Endothelial cell of hepatic sinusoid (primary cell): ENCODE measurements around the gene ABCC10.
"Not testable (repeated sequence)": the region's sequence is repeated elsewhere in the genome, so short reads cannot be mapped to it uniquely, and the experiment has no call there.

ENCODE experiments used
- in situ Hi-C: cut with HindIII; loops from 2 replicates; pipeline ENCODE4 v1.10.0; 2017; ENCODE audit warnings: low sequenced_read_pairs

The ABCC10 gene

GRCh38 chr6:43427406-43428111 lies at the start of gene ABCC10:
Gene ABCC10 (plus strand): TSS chr6:43427541. CDS start chr6:43427979, 438 bp downstream.
- in situ Hi-C loops: no loop called here

- in situ Hi-C loops: no loop called here
Measured at GRCh38 chr6:43377710-43378229, 49.6 kb upstream of the ABCC10 start.

- in situ Hi-C loops: no loop called here
Measured at GRCh38 chr6:43378631-43379030, 48.7 kb upstream of the ABCC10 start.

GRCh38 chr6:43380858-43381257 lies 46.5 kb upstream of the ABCC10 start:
- in situ Hi-C loops: loop anchor here (5.0 kb wide), 2 partner anchors 54 to 61 kb away; no protein-coding TSS in a partner anchor

- in situ Hi-C loops: loop anchor here (5.0 kb wide), 2 partner anchors 56 to 59 kb away; no protein-coding TSS in a partner anchor
Measured at GRCh38 chr6:43383021-43383667, 44.2 kb upstream of the ABCC10 start.

GRCh38 chr6:43386492-43386891 lies 40.8 kb upstream of the ABCC10 start:
- in situ Hi-C loops: no loop called here

- in situ Hi-C loops: no loop called here
Measured at GRCh38 chr6:43389730-43390295, 37.5 kb upstream of the ABCC10 start.

- in situ Hi-C loops: not testable (repeated sequence)
Measured at GRCh38 chr6:43390753-43391439, 36.4 kb upstream of the ABCC10 start.

GRCh38 chr6:43391440-43392031 lies 35.8 kb upstream of the ABCC10 start:
- in situ Hi-C loops: no loop called here

- in situ Hi-C loops: not testable (repeated sequence)
Measured at GRCh38 chr6:43393133-43393532, 34.2 kb upstream of the ABCC10 start.

- in situ Hi-C loops: no loop called here
Measured at GRCh38 chr6:43393602-43394001, 33.7 kb upstream of the ABCC10 start.

- in situ Hi-C loops: no loop called here
Measured at GRCh38 chr6:43394982-43395381, 32.4 kb upstream of the ABCC10 start.

GRCh38 chr6:43395776-43396175 lies 31.6 kb upstream of the ABCC10 start:
- in situ Hi-C loops: no loop called here

- in situ Hi-C loops: no loop called here
Measured at GRCh38 chr6:43396408-43397149, 30.8 kb upstream of the ABCC10 start.

- in situ Hi-C loops: no loop called here
Measured at GRCh38 chr6:43399932-43400487, 27.3 kb upstream of the ABCC10 start.

- in situ Hi-C loops: no loop called here
Measured at GRCh38 chr6:43401730-43402129, 25.6 kb upstream of the ABCC10 start.

GRCh38 chr6:43402820-43403219 lies 24.5 kb upstream of the ABCC10 start:
- in situ Hi-C loops: no loop called here

GRCh38 chr6:43405354-43405753 lies 22.0 kb upstream of the ABCC10 start:
- in situ Hi-C loops: no loop called here

- in situ Hi-C loops: no loop called here
Measured at GRCh38 chr6:43407296-43407695, 20.0 kb upstream of the ABCC10 start.

- in situ Hi-C loops: no loop called here
Measured at GRCh38 chr6:43408259-43408658, 19.1 kb upstream of the ABCC10 start.
